ENCODE data around the gene EHD4. TPM values are rescaled to one million over a fixed set of nuclear protein-coding genes. Genes with fewer than 3 reads are reported as not detected.

EHD4 gene
- total and polyA plus RNA-seq, 2 donors (not counting 3 experiments of a cell fraction or from before 2014, with no cell fraction given) = 96.7 to 128 TPM

DNA sequence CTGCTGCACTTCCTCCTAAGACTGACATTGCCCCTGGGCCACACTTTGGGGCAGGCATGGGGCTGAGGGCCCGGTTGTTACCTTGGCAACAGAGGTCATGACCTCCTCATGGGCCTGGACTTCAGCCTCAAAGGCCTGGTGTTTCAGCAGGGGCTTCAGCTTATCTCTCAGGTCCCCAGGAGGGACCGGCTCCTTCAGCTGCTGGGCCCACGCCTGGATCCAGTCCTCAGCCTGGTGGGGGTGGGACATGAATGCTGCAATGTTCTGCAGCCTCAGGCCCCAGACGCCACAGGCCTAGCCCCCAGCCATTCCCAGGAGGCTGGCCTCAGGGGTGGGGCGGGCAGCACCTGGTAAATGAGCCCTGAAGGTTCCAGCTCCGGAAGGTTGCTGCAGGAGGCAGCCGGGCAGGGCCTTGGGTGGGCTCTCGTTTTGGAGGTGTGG is 106.1 kb downstream of the EHD4 start:
- no peak overlapping the region for H3K9ac ChIP-seq (replicated peaks; ENCODE audit: extremely low read depth, insufficient read depth, low read length)
- intact Hi-C loops (cut with micrococcal nuclease) = no loop called here

DNA sequence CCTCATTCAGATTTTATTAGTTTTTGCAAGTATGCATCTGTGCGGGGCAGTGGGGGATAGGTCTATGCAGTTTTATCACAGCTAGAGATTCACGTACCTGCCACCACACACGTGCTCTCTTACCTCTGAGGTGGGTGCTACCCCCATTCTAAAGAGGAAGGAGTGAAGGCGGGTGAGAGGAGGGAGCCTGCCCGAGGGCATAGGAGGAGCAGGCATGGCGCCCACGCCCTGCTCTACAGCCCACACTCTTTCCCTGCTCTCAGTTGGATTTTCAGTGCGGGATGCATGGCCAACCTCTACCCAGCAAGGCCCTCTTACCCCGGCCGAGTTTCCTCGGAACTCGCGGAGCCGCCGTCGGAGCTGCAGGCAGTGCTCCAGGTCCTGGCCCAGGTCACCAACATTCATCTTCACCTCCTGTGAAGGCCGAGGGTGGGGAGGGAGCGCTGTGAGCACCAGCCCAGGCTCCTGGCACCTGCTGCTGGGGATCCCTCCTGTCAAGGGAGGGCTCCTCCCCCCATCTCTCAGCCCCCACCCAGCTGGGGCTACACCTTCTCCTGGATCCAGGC is 106.8 kb downstream of the EHD4 start:
- H3K4me3 ChIP-seq (replicated peaks in 1 of 3; ENCODE audit: insufficient read depth in 1 of 3, low read depth in 1 of 3, low read length in 3 of 3) = no peak overlapping the region
- H3K27ac ChIP-seq (ENCODE audit: insufficient read depth, low read depth, low read length) = no peak overlapping the region
- TF ChIP-seq GATA2 (IDR thresholded peaks at IDR 0.05; ENCODE audit: insufficient read depth, insufficient read length, low read depth, low read length) (no peak), FOS (IDR thresholded peaks at IDR 0.05; ENCODE audit: borderline replicate concordance, insufficient read depth, low read length) (no peak), POLR2AphosphoS5 (IDR thresholded peaks at IDR 0.05; ENCODE audit: insufficient read depth, low read depth, low read length) (no peak), EZH2 (IDR thresholded peaks at IDR 0.05; ENCODE audit: borderline replicate concordance, low read depth, low read length, severe bottlenecking) (no peak)
- TF ChIP-seq, protein P1, sequence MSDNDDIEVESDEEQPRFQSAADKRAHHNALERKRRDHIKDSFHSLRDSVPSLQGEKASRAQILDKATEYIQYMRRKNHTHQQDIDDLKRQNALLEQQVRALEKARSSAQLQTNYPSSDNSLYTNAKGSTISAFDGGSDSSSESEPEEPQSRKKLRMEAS (IDR thresholded peaks at IDR 0.05; ENCODE audit: insufficient read depth, insufficient read length) = no peak
- no peaks in the 10 kb centered on the region for H3K27me3 ChIP-seq (ENCODE audit: control insufficient read depth in 2 of 2, insufficient read depth in 2 of 2, low read length in 2 of 2)
- H2AFZ ChIP-seq (ENCODE audit: low read depth, low read length) = no peak overlapping the region
- ChIA-PET CTCF (no interaction called here), POLR2A (no interaction called here)
- no peaks in the 10 kb centered on the region for H3K4me1 ChIP-seq (ENCODE audit: control insufficient read depth, extremely low read depth, insufficient read depth, low read length)
- no TSS peak for BruUV-seq (replicated peaks)
- no peak for DNase-seq (ENCODE audit: low read depth, low spot score)
- H3K9me1 ChIP-seq (replicated peaks; ENCODE audit: control insufficient read depth, extremely low read depth, insufficient read depth, low read length) = no peaks in the 10 kb centered on the region
- H3K9me3 ChIP-seq (replicated peaks; ENCODE audit: control insufficient read depth, insufficient read depth, low read length) = no peaks in the 10 kb centered on the region
- intact Hi-C loops (cut with micrococcal nuclease) (no loop called here), dilution Hi-C loops (cut with MboI; ENCODE audit: extremely low pct_ligation_motif_present, low sequenced_read_pairs) (no loop called here)
- H3K9ac ChIP-seq (replicated peaks; ENCODE audit: extremely low read depth, insufficient read depth, low read length) = no peak overlapping the region
- no peaks in the 10 kb centered on the region for H4K20me1 ChIP-seq (replicated peaks; ENCODE audit: control insufficient read depth, extremely low read depth, insufficient read depth, low read length)
- H3K4me2 ChIP-seq (ENCODE audit: insufficient read depth, low read length) = no peak overlapping the region
- no peak for FAIRE-seq
- H3K36me3 ChIP-seq (ENCODE audit: control insufficient read depth in 2 of 2, extremely low read depth in 1 of 2, insufficient read depth in 2 of 2, low read length in 2 of 2) = peaks cover 5 to 42% of the 10 kb centered on the region in 2 experiments
- no peaks in the 10 kb centered on the region for H3K79me2 ChIP-seq (ENCODE audit: control insufficient read depth, insufficient read depth, low read length)

More for the DNA sequence above, 106.1 kb downstream of the EHD4 start:
- ChIA-PET CTCF (no interaction called here), POLR2A (no interaction called here)
- H4K20me1 ChIP-seq (replicated peaks; ENCODE audit: control insufficient read depth, extremely low read depth, insufficient read depth, low read length) = no peaks in the 10 kb centered on the region
- H3K4me1 ChIP-seq (ENCODE audit: control insufficient read depth, extremely low read depth, insufficient read depth, low read length) = no peaks in the 10 kb centered on the region
- H3K9me3 ChIP-seq (replicated peaks; ENCODE audit: control insufficient read depth, insufficient read depth, low read length) = no peaks in the 10 kb centered on the region
- DNase-seq (ENCODE audit: low read depth, low spot score) = no peak
- BruUV-seq (replicated peaks) = no TSS peak
- FAIRE-seq = no peak
- H3K9me1 ChIP-seq (replicated peaks; ENCODE audit: control insufficient read depth, extremely low read depth, insufficient read depth, low read length) = no peaks in the 10 kb centered on the region
- H3K4me3 ChIP-seq (replicated peaks in 1 of 3; ENCODE audit: insufficient read depth in 1 of 3, low read depth in 1 of 3, low read length in 3 of 3) = no peak overlapping the region
- peaks cover 5 to 42% of the 10 kb centered on the region in 2 experiments for H3K36me3 ChIP-seq (ENCODE audit: control insufficient read depth in 2 of 2, extremely low read depth in 1 of 2, insufficient read depth in 2 of 2, low read length in 2 of 2)
- no peak overlapping the region for H3K27ac ChIP-seq (ENCODE audit: insufficient read depth, low read depth, low read length)
- H3K27me3 ChIP-seq (ENCODE audit: control insufficient read depth in 2 of 2, insufficient read depth in 2 of 2, low read length in 2 of 2) = no peaks in the 10 kb centered on the region
- no peak overlapping the region for H3K4me2 ChIP-seq (ENCODE audit: insufficient read depth, low read length)
- dilution Hi-C loops (cut with MboI; ENCODE audit: extremely low pct_ligation_motif_present, low sequenced_read_pairs) = no loop called here
- no peak overlapping the region for H2AFZ ChIP-seq (ENCODE audit: low read depth, low read length)
- TF ChIP-seq, protein P1 (IDR thresholded peaks at IDR 0.05; ENCODE audit: insufficient read depth, insufficient read length) = no peak
- TF ChIP-seq, protein P2, sequence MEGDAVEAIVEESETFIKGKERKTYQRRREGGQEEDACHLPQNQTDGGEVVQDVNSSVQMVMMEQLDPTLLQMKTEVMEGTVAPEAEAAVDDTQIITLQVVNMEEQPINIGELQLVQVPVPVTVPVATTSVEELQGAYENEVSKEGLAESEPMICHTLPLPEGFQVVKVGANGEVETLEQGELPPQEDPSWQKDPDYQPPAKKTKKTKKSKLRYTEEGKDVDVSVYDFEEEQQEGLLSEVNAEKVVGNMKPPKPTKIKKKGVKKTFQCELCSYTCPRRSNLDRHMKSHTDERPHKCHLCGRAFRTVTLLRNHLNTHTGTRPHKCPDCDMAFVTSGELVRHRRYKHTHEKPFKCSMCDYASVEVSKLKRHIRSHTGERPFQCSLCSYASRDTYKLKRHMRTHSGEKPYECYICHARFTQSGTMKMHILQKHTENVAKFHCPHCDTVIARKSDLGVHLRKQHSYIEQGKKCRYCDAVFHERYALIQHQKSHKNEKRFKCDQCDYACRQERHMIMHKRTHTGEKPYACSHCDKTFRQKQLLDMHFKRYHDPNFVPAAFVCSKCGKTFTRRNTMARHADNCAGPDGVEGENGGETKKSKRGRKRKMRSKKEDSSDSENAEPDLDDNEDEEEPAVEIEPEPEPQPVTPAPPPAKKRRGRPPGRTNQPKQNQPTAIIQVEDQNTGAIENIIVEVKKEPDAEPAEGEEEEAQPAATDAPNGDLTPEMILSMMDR (IDR thresholded peaks at IDR 0.05; ENCODE audit: extremely low read depth in 1 of 2, insufficient read depth in 1 of 2, low read depth in 1 of 2, low read length in 2 of 2) = no peak
- H3K79me2 ChIP-seq (ENCODE audit: control insufficient read depth, insufficient read depth, low read length) = no peaks in the 10 kb centered on the region
